Esophagus squamous epithelium (tissue), 4 donors: ENCODE data around the gene KLRK1.

Experiments used
- CTCF ChIP-seq, 6 experiments: fragments of 450-650 bp in 4 of 6; fragments of 200-600 bp in 2 of 6; sonication (generic) in 2 of 6; IDR thresholded peaks; one replicate each; pipeline ENCODE4 v1.5.1; 2016 to 2019; ENCODE audit warnings: antibody characterized with exemption in 6 of 6, mild to moderate bottlenecking in 4 of 6, moderate library complexity in 4 of 6
- POLR2A ChIP-seq, 4 donors: fragments of 450-650 bp; IDR thresholded peaks; one replicate each; pipeline ENCODE4 v1.6.1; 2017; ENCODE audit warnings: antibody characterized with exemption in 4 of 4, mild to moderate bottlenecking in 4 of 4, moderate library complexity in 3 of 4

DNA sequence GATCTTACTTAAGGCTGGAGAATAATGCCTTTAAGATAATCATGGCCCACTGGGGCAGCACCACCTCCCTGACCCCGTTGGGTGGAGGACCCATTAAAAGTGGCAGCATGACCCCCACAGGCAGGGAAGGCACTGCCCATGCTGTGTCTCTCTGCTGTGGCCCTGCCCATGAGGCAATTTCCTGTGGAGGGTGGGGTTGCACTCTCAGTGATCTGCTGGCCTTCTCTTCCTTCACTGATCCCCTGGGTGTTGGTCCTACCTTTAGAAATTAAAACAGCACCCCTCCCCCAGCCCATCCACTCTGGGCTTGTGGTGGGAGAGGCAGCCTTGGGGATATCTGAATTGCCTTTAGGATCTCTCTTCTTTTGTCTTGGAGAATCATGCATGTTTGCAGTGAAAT is 17.3 kb downstream of the KLRK1 start:
- TF ChIP-seq CTCF (IDR thresholded peaks at IDR 0.05) (no peak), POLR2A (IDR thresholded peaks at IDR 0.05) (no peak)
